Karpas-422 (cell line): ENCODE measurements around the gene ARHGAP12. TPM values are rescaled to one million over a fixed set of nuclear protein-coding genes. Genes with fewer than 3 reads are reported as not detected.

Experiments used
- DNase-seq: peaks from one replicate; pipeline ENCODE4 v3.0.0-alpha.2; 2015
- H2AFZ ChIP-seq: fragments of 200-600 bp; sonication (generic); 2 replicates; pipeline ENCODE4 v1.6.1; 2014; ENCODE audit warnings: antibody characterized with exemption, low read length, mixed read lengths
- H3K27ac ChIP-seq: fragments of 200-600 bp; sonication (generic); 2 replicates; pipeline ENCODE4 v1.5.1; 2014; ENCODE audit warnings: mild to moderate bottlenecking, low read length, moderate library complexity
- H3K27me3 ChIP-seq: fragments of 200-600 bp; sonication (generic); 2 replicates; pipeline ENCODE4 v1.6.1; 2014; ENCODE audit warnings: low read length, mixed read lengths
- H3K36me3 ChIP-seq: fragments of 200-600 bp; sonication (generic); 2 replicates; pipeline ENCODE4 v1.6.1; 2014; ENCODE audit warnings: low read length, mixed read lengths; ENCODE audit not compliant: insufficient read depth
- H3K4me1 ChIP-seq: fragments of 200-600 bp; sonication (generic); 2 replicates; pipeline ENCODE4 v1.6.1; 2014; ENCODE audit warnings: mild to moderate bottlenecking, low read length, mixed read lengths
- H3K4me2 ChIP-seq: fragments of 200-600 bp; sonication (generic); 2 replicates; pipeline ENCODE4 v1.6.1; 2014; ENCODE audit warnings: low read length, low read depth, mild to moderate bottlenecking; ENCODE audit not compliant: poor library complexity, severe bottlenecking
- H3K4me3 ChIP-seq: fragments of 200-600 bp; sonication (generic); 2 replicates; pipeline ENCODE4 v1.5.1; 2014; ENCODE audit warnings: mild to moderate bottlenecking, antibody characterized with exemption, low read length, mixed read lengths
- H3K79me2 ChIP-seq: fragments of 200-600 bp; sonication (generic); 2 replicates; pipeline ENCODE4 v1.6.1; 2014; ENCODE audit warnings: mild to moderate bottlenecking, low read length, mixed read lengths
- H3K9ac ChIP-seq: fragments of 200-600 bp; sonication (generic); 2 replicates; pipeline ENCODE4 v1.6.0; 2014; ENCODE audit warnings: low read length
- H3K9me2 ChIP-seq: fragments of 200-600 bp; sonication (generic), shearing (Covaris generic); replicated peaks from 2 replicates; pipeline ENCODE4 v1.6.0; 2014; ENCODE audit warnings: mild to moderate bottlenecking, low read length, moderate library complexity; ENCODE audit not compliant: insufficient read depth
- H3K9me3 ChIP-seq: fragments of 300-700, 200-600 bp; sonication (generic); 2 replicates; pipeline ENCODE4 v1.6.1; 2014; ENCODE audit warnings: low read length, mixed read lengths
- H4K20me1 ChIP-seq: fragments of 200-600 bp; sonication (generic); 2 replicates; pipeline ENCODE4 v1.6.1; 2014; ENCODE audit warnings: mild to moderate bottlenecking, antibody characterized with exemption, low read length, low read depth; ENCODE audit not compliant: insufficient read depth
- total RNA-seq: library from RNA; depleted of rRNA; stranded (reverse); fragments of >200 nt; shearing (Covaris generic); gene quantifications from 2 replicates; pipeline ENCODE4 v1.2.3, GENCODE V29; 2014; ENCODE audit warnings: low replicate concordance

The ARHGAP12 gene
- total RNA-seq, 1 experiment from 2014 or later: 15.0 TPM

DNA sequence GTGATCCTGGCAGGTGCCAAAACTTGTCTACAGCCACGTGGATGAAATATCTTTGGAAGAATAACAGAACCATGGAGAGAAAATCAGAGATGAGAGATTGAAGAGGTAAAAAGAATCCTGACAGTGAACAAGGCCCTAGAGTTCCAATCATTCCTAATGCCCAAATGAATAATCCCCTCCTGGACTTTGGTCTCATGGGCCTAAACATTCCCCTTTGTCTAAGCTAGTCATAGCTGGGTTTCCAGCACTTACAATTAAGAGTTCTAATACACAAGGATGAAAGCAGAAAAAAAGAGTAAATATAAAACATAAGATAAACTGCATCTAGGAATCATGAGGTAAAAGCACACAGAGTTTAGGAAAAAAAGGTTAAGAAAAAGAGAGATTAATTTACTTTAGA, 40.2 kb downstream of the ARHGAP12 start:
- Histone ChIP-seq H3K4me3 (no peak overlapping the region), H3K79me2 (no peaks in the 10 kb centered on the region), H3K27me3 (no peaks in the 10 kb centered on the region), H3K4me1 (no peaks in the 10 kb centered on the region), H4K20me1 (peaks cover 27% of the 10 kb centered on the region; the same call in 1 of the 2 replicates), H3K36me3 (no peaks in the 10 kb centered on the region), H3K9me3 (no peaks in the 10 kb centered on the region), H3K4me2 (no peak overlapping the region), H2AFZ (no peak overlapping the region), H3K27ac (no peak overlapping the region), H3K9me2 (no peaks in the 10 kb centered on the region), H3K9ac (no peak overlapping the region)
- DNase-seq: no peak

DNA sequence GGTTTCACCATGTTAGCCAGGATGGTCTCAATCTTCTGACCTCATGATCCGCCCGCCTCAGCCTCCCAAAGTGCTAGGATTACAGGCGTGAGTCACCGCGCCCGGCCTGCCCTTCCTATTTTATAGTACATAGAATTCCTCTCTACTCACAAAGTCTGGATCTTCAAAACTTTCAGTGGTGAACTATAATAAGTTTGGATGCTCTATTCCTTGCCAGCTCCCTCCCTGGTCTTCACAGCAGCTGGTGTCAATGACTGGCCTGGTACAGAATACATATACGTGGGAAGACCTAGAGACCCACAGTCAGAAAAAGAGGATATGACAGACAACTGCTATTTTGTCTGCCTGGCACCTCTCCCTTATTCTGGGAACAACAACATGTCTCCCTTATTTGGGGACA, 40.8 kb downstream of the ARHGAP12 start:
- DNase-seq: no peak
- H3K27me3 ChIP-seq: no peaks in the 10 kb centered on the region
- H3K4me3 ChIP-seq: no peak overlapping the region
- no peak overlapping the region for H3K9ac ChIP-seq
- no peak overlapping the region for H2AFZ ChIP-seq
- no peak overlapping the region for H3K4me2 ChIP-seq
- H3K36me3 ChIP-seq: no peaks in the 10 kb centered on the region
- H3K9me2 ChIP-seq: no peaks in the 10 kb centered on the region
- H3K9me3 ChIP-seq: no peaks in the 10 kb centered on the region
- no peak overlapping the region for H3K27ac ChIP-seq
- H3K79me2 ChIP-seq: no peaks in the 10 kb centered on the region
- peaks cover 31% of the 10 kb centered on the region; the same call in 1 of the 2 replicates for H4K20me1 ChIP-seq
- H3K4me1 ChIP-seq: no peaks in the 10 kb centered on the region

DNA sequence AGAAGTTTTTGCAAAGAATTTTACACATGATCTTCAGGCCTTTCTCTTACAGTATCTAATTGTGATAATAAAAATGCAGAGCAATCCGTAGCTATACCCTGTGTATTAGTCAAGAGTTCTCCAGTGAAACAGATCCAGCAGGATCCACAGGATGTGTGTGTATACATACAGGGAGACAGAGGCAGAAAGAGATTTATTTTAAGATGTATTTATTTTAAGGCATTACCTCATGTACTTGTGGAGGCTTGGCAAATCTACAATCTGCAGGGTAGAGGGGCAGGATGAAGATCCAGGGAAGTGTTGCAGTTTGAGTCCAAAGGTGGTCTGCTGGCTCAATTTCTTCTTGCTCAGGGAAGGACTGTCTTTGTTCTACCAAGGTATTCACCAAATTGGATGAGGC, 41.7 kb downstream of the ARHGAP12 start:
- Histone ChIP-seq H3K36me3 (no peaks in the 10 kb centered on the region), H3K4me3 (no peak overlapping the region), H3K27me3 (no peaks in the 10 kb centered on the region), H2AFZ (no peak overlapping the region), H3K79me2 (no peaks in the 10 kb centered on the region), H3K4me2 (no peak overlapping the region), H3K9me3 (no peaks in the 10 kb centered on the region), H4K20me1 (peaks cover 31% of the 10 kb centered on the region; the same call in 1 of the 2 replicates), H3K4me1 (peaks cover 6% of the 10 kb centered on the region; the same call in 1 of the 2 replicates), H3K27ac (no peak overlapping the region), H3K9ac (no peak overlapping the region), H3K9me2 (no peaks in the 10 kb centered on the region)
- no peak for DNase-seq

DNA sequence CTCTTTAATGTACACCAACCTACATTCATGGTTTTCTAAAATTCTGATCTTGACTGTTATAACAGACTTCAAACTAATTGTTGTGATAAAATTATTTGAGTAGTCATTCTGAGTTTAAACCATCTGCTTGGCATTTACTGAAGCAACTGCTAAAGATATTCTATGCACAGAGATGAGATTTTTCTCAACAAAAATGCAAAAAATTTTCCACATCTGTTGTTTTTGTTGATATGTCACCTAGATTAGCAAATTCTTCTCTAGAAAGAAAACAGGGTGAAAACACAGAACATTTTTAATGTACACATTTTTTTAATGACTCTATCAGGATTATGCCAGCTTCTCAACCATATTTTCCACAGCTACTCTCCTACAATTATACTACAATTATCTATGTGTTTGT, 42.7 kb downstream of the ARHGAP12 start:
- Histone ChIP-seq H3K9me3 (no peaks in the 10 kb centered on the region), H3K4me2 (no peak overlapping the region), H4K20me1 (peaks cover 31% of the 10 kb centered on the region; the same call in 1 of the 2 replicates), H3K9me2 (no peaks in the 10 kb centered on the region), H3K27me3 (no peaks in the 10 kb centered on the region), H3K27ac (no peak overlapping the region), H3K4me1 (peaks cover 6% of the 10 kb centered on the region; the same call in 1 of the 2 replicates), H2AFZ (no peak overlapping the region), H3K79me2 (no peaks in the 10 kb centered on the region), H3K4me3 (no peak overlapping the region), H3K36me3 (no peaks in the 10 kb centered on the region), H3K9ac (no peak overlapping the region)
- no peak for DNase-seq

DNA sequence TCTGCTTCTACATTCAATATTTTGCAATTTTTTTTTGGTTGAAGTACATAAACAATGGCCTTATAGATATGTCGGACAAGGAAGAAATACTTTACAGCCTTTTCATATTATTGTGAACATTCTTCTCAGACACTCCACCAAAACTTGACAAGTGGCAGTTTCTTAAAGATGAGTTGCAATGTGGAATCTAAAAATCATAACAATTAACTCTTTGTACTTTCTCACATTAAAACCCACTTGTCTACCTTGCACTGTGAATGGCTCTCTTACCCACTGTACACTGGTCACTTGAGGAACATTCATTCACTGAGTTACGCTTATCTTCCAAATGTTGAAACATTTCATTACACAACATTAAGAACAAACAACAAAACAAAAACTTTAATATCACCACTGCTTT, 44.2 kb downstream of the ARHGAP12 start:
- peaks cover 6% of the 10 kb centered on the region; the same call in 1 of the 2 replicates for H3K4me1 ChIP-seq
- no peak overlapping the region for H3K9ac ChIP-seq
- no peaks in the 10 kb centered on the region for H3K9me2 ChIP-seq
- H3K27ac ChIP-seq: no peak overlapping the region
- H3K27me3 ChIP-seq: no peaks in the 10 kb centered on the region
- DNase-seq: no peak
- H3K79me2 ChIP-seq: no peaks in the 10 kb centered on the region
- H3K9me3 ChIP-seq: no peaks in the 10 kb centered on the region
- no peak overlapping the region for H3K4me2 ChIP-seq
- no peak overlapping the region for H3K4me3 ChIP-seq
- H3K36me3 ChIP-seq: no peaks in the 10 kb centered on the region
- H2AFZ ChIP-seq: no peak overlapping the region
- H4K20me1 ChIP-seq: peaks cover 31% of the 10 kb centered on the region; the same call in 1 of the 2 replicates

DNA sequence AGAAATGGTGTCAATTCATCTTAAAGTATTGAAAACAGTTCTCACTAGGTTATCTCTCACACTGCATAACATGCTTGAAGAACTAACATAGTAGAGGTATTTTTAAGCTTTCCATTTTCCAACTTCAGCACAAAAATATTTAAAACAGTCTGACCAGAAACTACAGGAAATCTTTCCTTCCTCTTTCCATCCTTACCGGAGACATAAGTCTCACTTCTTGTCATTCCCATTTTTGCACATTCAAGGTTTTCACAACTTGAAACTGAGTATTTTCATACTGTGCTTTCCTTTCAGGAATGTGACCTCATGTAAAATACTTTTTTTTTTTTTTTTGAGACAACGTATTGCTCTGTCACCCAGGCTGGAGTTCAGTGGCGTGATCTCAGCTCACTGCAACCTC, 45.2 kb downstream of the ARHGAP12 start:
- Histone ChIP-seq H3K4me3 (no peak overlapping the region), H3K36me3 (no peaks in the 10 kb centered on the region), H3K27ac (no peak overlapping the region), H4K20me1 (peaks cover 31% of the 10 kb centered on the region; the same call in 1 of the 2 replicates), H2AFZ (no peak overlapping the region), H3K79me2 (no peaks in the 10 kb centered on the region), H3K4me1 (peaks cover 6% of the 10 kb centered on the region; the same call in 1 of the 2 replicates), H3K9ac (no peak overlapping the region), H3K9me2 (no peaks in the 10 kb centered on the region), H3K27me3 (no peaks in the 10 kb centered on the region), H3K4me2 (no peak overlapping the region), H3K9me3 (no peaks in the 10 kb centered on the region)
- no peak for DNase-seq

DNA sequence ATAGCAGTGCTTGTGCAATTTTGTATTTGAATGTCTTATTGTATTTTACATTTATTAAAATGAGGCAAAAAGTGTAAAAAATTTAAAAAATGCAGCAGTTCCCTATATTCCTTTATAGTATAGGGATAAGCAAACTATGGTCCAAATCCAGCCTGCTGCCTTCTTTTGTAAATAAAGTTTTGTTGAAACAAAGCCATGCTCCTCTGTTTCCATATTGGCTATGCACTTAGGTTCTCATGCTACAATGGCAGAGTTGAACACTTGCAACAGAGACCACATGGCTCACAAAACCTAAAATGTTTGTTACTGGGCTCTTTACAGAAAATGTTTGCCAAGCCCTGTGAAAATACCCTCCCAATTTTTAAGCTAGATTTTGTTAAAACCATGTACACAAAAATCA, 50.1 kb downstream of the ARHGAP12 start:
- H3K9me3 ChIP-seq: no peaks in the 10 kb centered on the region
- H3K9ac ChIP-seq: no peak overlapping the region
- H3K79me2 ChIP-seq: no peaks in the 10 kb centered on the region
- DNase-seq: no peak
- no peaks in the 10 kb centered on the region for H3K36me3 ChIP-seq
- H3K9me2 ChIP-seq: no peaks in the 10 kb centered on the region
- peaks cover 6% of the 10 kb centered on the region; the same call in 1 of the 2 replicates for H3K4me1 ChIP-seq
- no peak overlapping the region for H3K4me2 ChIP-seq
- H3K27me3 ChIP-seq: no peaks in the 10 kb centered on the region
- H4K20me1 ChIP-seq: peaks cover 4% of the 10 kb centered on the region; the same call in 1 of the 2 replicates
- H3K4me3 ChIP-seq: no peak overlapping the region
- no peak overlapping the region for H3K27ac ChIP-seq
- no peak overlapping the region for H2AFZ ChIP-seq

DNA sequence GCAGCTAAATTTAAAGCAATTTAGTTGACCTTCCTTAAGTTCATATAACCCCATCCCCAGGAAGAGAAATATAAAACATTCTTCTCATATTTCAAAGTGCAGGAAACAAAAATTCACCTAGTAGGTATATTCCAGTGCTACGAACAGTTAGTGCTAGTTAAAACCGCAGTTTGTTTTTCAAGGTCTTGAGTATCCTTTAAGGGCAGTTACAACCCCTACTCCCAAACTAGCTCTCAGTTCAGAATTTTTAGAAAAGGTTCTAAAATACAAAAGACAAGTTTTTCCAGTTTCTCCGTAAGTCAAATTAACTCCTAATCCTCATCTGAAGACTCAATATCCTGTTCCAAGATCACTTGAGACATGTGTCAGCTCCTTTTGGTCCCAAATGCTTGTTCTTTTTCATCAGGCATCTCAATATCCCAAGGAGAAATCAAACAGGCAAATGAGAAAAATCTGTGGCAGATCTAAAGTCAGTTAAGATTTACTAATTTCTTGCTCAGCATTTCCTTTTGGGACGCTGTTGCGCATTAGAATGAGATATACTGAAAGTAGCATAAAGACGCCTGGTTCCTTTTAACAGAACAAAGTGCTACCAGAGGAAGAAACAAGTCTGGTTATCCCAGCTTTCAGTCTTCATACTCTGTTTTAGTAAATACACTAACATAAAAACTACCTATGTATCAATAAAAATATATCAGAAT, 51.8 kb downstream of the ARHGAP12 start:
- no peaks in the 10 kb centered on the region for H3K36me3 ChIP-seq
- H3K4me3 ChIP-seq: no peak overlapping the region
- no peaks in the 10 kb centered on the region for H3K9me2 ChIP-seq
- DNase-seq: no peak
- H2AFZ ChIP-seq: no peak overlapping the region
- H3K27me3 ChIP-seq: no peaks in the 10 kb centered on the region
- H3K4me2 ChIP-seq: no peak overlapping the region
- H4K20me1 ChIP-seq: peaks cover 10% of the 10 kb centered on the region
- no peaks in the 10 kb centered on the region for H3K4me1 ChIP-seq
- H3K9ac ChIP-seq: no peak overlapping the region
- H3K27ac ChIP-seq: no peak overlapping the region
- H3K79me2 ChIP-seq: no peaks in the 10 kb centered on the region
- no peaks in the 10 kb centered on the region for H3K9me3 ChIP-seq
